Right kidney (tissue), 9 donors: ENCODE data around the gene NRP1.
"Not testable (repeated sequence)": the region's sequence is repeated elsewhere in the genome, so short reads cannot be mapped to it uniquely, and the experiment has no call there.

Experiments
- DNase-seq: peaks from one replicate; pipeline ENCODE4 v3.0.0-alpha.2; 2016
- long read RNA-seq, 8 donors: transcript quantifications; one replicate each; lab custom pipeline, GENCODE V29; 2026

Gene NRP1
- long read RNA-seq, donor 1, full-length matches to known transcripts: 6 of 36 reads
- long read RNA-seq, donor 1, partial matches to known transcripts: 30 of 36 reads
- long read RNA-seq, donor 1, other reads (novel, unspliced or antisense): 0 of 36 reads
- long read RNA-seq, donor 2, full-length matches to known transcripts: 1 of 11 reads
- long read RNA-seq, donor 2, partial matches to known transcripts: 10 of 11 reads
- long read RNA-seq, donor 2, other reads (novel, unspliced or antisense): 0 of 11 reads
- long read RNA-seq, donor 3, full-length matches to known transcripts: 4 of 18 reads
- long read RNA-seq, donor 3, partial matches to known transcripts: 14 of 18 reads
- long read RNA-seq, donor 3, other reads (novel, unspliced or antisense): 0 of 18 reads
- long read RNA-seq, donor 4, full-length matches to known transcripts: 9 of 59 reads
- long read RNA-seq, donor 4, partial matches to known transcripts: 45 of 59 reads
- long read RNA-seq, donor 4, other reads (novel, unspliced or antisense): 5 of 59 reads
- long read RNA-seq, donor 5, full-length matches to known transcripts: 9 of 53 reads
- long read RNA-seq, donor 5, partial matches to known transcripts: 44 of 53 reads
- long read RNA-seq, donor 5, other reads (novel, unspliced or antisense): 0 of 53 reads
- long read RNA-seq, donor 6, full-length matches to known transcripts: 4 of 48 reads
- long read RNA-seq, donor 6, partial matches to known transcripts: 44 of 48 reads
- long read RNA-seq, donor 6, other reads (novel, unspliced or antisense): 0 of 48 reads
- long read RNA-seq, donor 7, full-length matches to known transcripts: 13 of 116 reads
- long read RNA-seq, donor 7, partial matches to known transcripts: 103 of 116 reads
- long read RNA-seq, donor 7, other reads (novel, unspliced or antisense): 0 of 116 reads
- long read RNA-seq, donor 8, full-length matches to known transcripts: 6 of 28 reads
- long read RNA-seq, donor 8, partial matches to known transcripts: 22 of 28 reads
- long read RNA-seq, donor 8, other reads (novel, unspliced or antisense): 0 of 28 reads

GRCh38 chr10:33334153-33334804 is at the start of gene NRP1:
NRP1 (minus strand) TSS chr10:33334667; CDS start chr10:33334382, 285 bp downstream.
- peak; percentile 78 for DNase-seq

- DNase-seq: not testable (repeated sequence)
These were observed 49.7 kb upstream of the NRP1 start for GRCh38 chr10:33384201-33384600.

GRCh38 chr10:33382921-33383713 is 48.6 kb upstream of the NRP1 start:
- DNase-seq: no peak

GRCh38 chr10:33382216-33382600 is 47.7 kb upstream of the NRP1 start:
- no peak for DNase-seq

GRCh38 chr10:33381451-33382215 is 47.2 kb upstream of the NRP1 start:
- DNase-seq: no peak

- DNase-seq: no peak
These were observed 43.2 kb upstream of the NRP1 start for GRCh38 chr10:33377658-33378025.

GRCh38 chr10:33376976-33377657 is 42.6 kb upstream of the NRP1 start:
- DNase-seq: no peak

- DNase-seq: no peak
These were observed 42.0 kb upstream of the NRP1 start for GRCh38 chr10:33376476-33376875.

GRCh38 chr10:33373263-33373662 is 38.8 kb upstream of the NRP1 start:
- DNase-seq: no peak

GRCh38 chr10:33371234-33371633 is 36.8 kb upstream of the NRP1 start:
- DNase-seq: no peak

GRCh38 chr10:33370434-33370930 is 36.0 kb upstream of the NRP1 start:
- no peak for DNase-seq

GRCh38 chr10:33368086-33368485 is 33.6 kb upstream of the NRP1 start:
- DNase-seq: no peak

- DNase-seq: no peak
These were observed 31.5 kb upstream of the NRP1 start for GRCh38 chr10:33365871-33366411.

GRCh38 chr10:33365301-33365700 is 30.8 kb upstream of the NRP1 start:
- no peak for DNase-seq

GRCh38 chr10:33363106-33363505 is 28.6 kb upstream of the NRP1 start:
- DNase-seq: no peak

- no peak for DNase-seq
These were observed 23.5 kb upstream of the NRP1 start for GRCh38 chr10:33358016-33358415.

- no peak for DNase-seq
These were observed 20.8 kb upstream of the NRP1 start for GRCh38 chr10:33355274-33355673.

- no peak for DNase-seq
These were observed 19.4 kb upstream of the NRP1 start for GRCh38 chr10:33353853-33354252.

- no peak for DNase-seq
These were observed 18.9 kb upstream of the NRP1 start for GRCh38 chr10:33353334-33353733.

- DNase-seq: no peak
These were observed 18.1 kb upstream of the NRP1 start for GRCh38 chr10:33352615-33353014.
